GM12878 (cell line): ENCODE measurements around the gene HMG20B. TPM values are rescaled to one million over a fixed set of nuclear protein-coding genes. Genes with fewer than 3 reads are reported as not detected.
A peak's percentile ranks its signal among the peaks of the same experiment; 100 is the strongest.

Experiments used
- ATAC-seq: fragments of 200-7000 bp; cut with Tn5 transposase; 3 replicates; pipeline ENCODE4 v1.9.1; 2020; ENCODE audit warnings: mild to moderate bottlenecking, moderate library complexity
- BruUV-seq: library from RNA; stranded (reverse); fragments of 400-500 nt; replicated peaks from 2 replicates; lab custom pipeline; 2021; lab: Mats Ljungman, UMichigan
- CTCF ChIA-PET: fragments of 300-600 bp; sonication (Branson Sonifier 250); formaldehyde crosslinking; extraction: SDS; loops from one replicate; lab custom pipeline; 2021; ENCODE audit warnings: inconsistent platforms; lab: Yijun Ruan, JAX
- POLR2A ChIA-PET: fragments of 350-600 bp; formaldehyde crosslinking; extraction: SDS; loops from one replicate; lab custom pipeline; 2021; ENCODE audit warnings: inconsistent platforms; lab: Charles Lee
- RAD21 ChIA-PET: fragments of 300-600 bp; sonication (Branson Sonifier 250); formaldehyde crosslinking; loops from one replicate; lab custom pipeline; 2023; ENCODE audit warnings: antibody characterized with exemption; ENCODE audit not compliant: unreplicated experiment; lab: Charles Lee
- SMC1A ChIA-PET: fragments of 300-600 bp; sonication (Branson Sonifier 250); formaldehyde crosslinking; loops from one replicate; lab custom pipeline; 2023; ENCODE audit not compliant: unreplicated experiment, uncharacterized antibody; lab: Charles Lee
- DNase-seq: peaks from one replicate; pipeline ENCODE4 v3.0.0-alpha.2; 2011; ENCODE audit warnings: low read depth, low spot score
- FAIRE-seq: peaks from 3 replicates; lab custom pipeline; 2011; peaks lifted over from hg19 to GRCh38; lab: Jason Lieb, UNC
- H2AFZ ChIP-seq: 2 replicates; pipeline ENCODE4 v1.6.0; 2011; ENCODE audit warnings: low read depth, low read length, control low read depth; ENCODE audit not compliant: control insufficient read depth
- H3K27ac ChIP-seq: 2 replicates; pipeline ENCODE4 v1.5.1; 2011; ENCODE audit warnings: control low read depth; ENCODE audit not compliant: control insufficient read depth, insufficient read depth
- H3K27me3 ChIP-seq, 2 experiments: replicated peaks in 1 of 2; 2 replicates each; pipeline versions ENCODE4 v1.6.0 to v1.6.1; 2011; ENCODE audit warnings: low read length in 1 of 2; ENCODE audit not compliant: control insufficient read depth in 2 of 2, insufficient read depth in 2 of 2
- H3K36me3 ChIP-seq, 2 experiments: 2 replicates each; pipeline ENCODE4 v1.5.1; 2011; ENCODE audit warnings: low read length in 1 of 2; ENCODE audit not compliant: control insufficient read depth in 2 of 2, insufficient read depth in 2 of 2
- H3K4me1 ChIP-seq: 2 replicates; pipeline ENCODE4 v1.6.1; 2011; ENCODE audit warnings: mild to moderate bottlenecking, low read length, moderate library complexity, mixed read lengths; ENCODE audit not compliant: control insufficient read depth, insufficient read depth
- H3K4me2 ChIP-seq: 2 replicates; pipeline ENCODE4 v1.6.0; 2011; ENCODE audit warnings: control low read depth; ENCODE audit not compliant: control insufficient read depth, insufficient read depth
- H3K4me3 ChIP-seq: fragments of 200-600 bp; sonication (generic); 2 replicates; pipeline ENCODE4 v1.5.1; 2016
- H3K79me2 ChIP-seq: 2 replicates; pipeline ENCODE4 v1.6.0; 2011; ENCODE audit warnings: low read length; ENCODE audit not compliant: control insufficient read depth, insufficient read depth
- H3K9ac ChIP-seq: 2 replicates; pipeline ENCODE4 v1.8.0; 2011; ENCODE audit warnings: low read length, control low read depth, mixed read lengths; ENCODE audit not compliant: control insufficient read depth, insufficient read depth
- H3K9me3 ChIP-seq: replicated peaks from 3 replicates; pipeline ENCODE4 v1.5.1; 2011; ENCODE audit warnings: mild to moderate bottlenecking, low read length; ENCODE audit not compliant: control insufficient read depth, insufficient read depth
- H4K20me1 ChIP-seq: 2 replicates; pipeline ENCODE4 v1.6.0; 2011; ENCODE audit not compliant: control insufficient read depth, insufficient read depth
- NFYB ChIP-seq: IDR thresholded peaks from 2 replicates; pipeline ENCODE4 v1.6.1; 2011; ENCODE audit warnings: low read depth, mild to moderate bottlenecking, low read length, improper control_type of control experiment, moderate library complexity; ENCODE audit not compliant: insufficient read depth
- RBBP5 ChIP-seq: fragments of 200-600 bp; sonication (generic); conservative IDR thresholded peaks from 2 replicates; pipeline ENCODE4 v1.6.1; 2016
- RELB ChIP-seq: fragments of 450-650 bp; IDR thresholded peaks from 2 replicates; pipeline ENCODE4 v1.6.1; 2017; ENCODE audit warnings: low read depth, mild to moderate bottlenecking, moderate library complexity
- SREBF2 ChIP-seq: IDR thresholded peaks from 2 replicates; pipeline ENCODE4 v1.6.1; 2012; ENCODE audit warnings: mild to moderate bottlenecking, low read length
- TAF1 ChIP-seq: IDR thresholded peaks from 2 replicates; pipeline ENCODE4 v1.6.1; 2011; ENCODE audit warnings: mild to moderate bottlenecking, low read depth, low read length, borderline replicate concordance
- TCF7 ChIP-seq: IDR thresholded peaks from 2 replicates; pipeline ENCODE4 v1.6.1; 2014; ENCODE audit warnings: antibody characterized with exemption, borderline replicate concordance
- ZBTB11 ChIP-seq: fragments of 450-650 bp; formaldehyde crosslinking; IDR thresholded peaks from 2 replicates; pipeline ENCODE4 v1.5.0; 2022; ENCODE audit warnings: mild to moderate bottlenecking, missing genetic modification characterization
- ZNF24 ChIP-seq: fragments of 450-650 bp; IDR thresholded peaks from 2 replicates; pipeline ENCODE4 v1.6.1; 2017; ENCODE audit warnings: antibody characterized with exemption, mild to moderate bottlenecking
- ZNF274 ChIP-seq: IDR thresholded peaks from one replicate; pipeline ENCODE4 v1.8.0; 2011; ENCODE audit not compliant: insufficient read length, insufficient read depth
- WGBS: methylation state at CpG from one replicate; pipeline ENCODE4 v1.1.6; 2016; ENCODE audit warnings: low lambda C conversion rate; ENCODE audit not compliant: insufficient replicate concordance, insufficient coverage; ENCODE audit errors: missing lambda C conversion rate; 5-methylcytosine and 5-hydroxymethylcytosine counted together
- in situ Hi-C: fragments of 300-500 bp; cut with MboI; formaldehyde crosslinking; loops from 9 replicates; pipeline ENCODE4 v1.14.3; 2018; ENCODE audit warnings: mixed read lengths
- intact Hi-C: fragments of 100-400 bp; cut with micrococcal nuclease; formaldehyde crosslinking; loops from one replicate; pipeline ENCODE4 v1.14.2; 2022; ENCODE audit not compliant: unreplicated experiment
- polyA plus RNA-seq, 11 experiments: library from polyadenylated mRNA; depleted of rRNA in 4 of 11; unstranded in 6 of 11; stranded (reverse) in 5 of 11; fragments of >200 nt; fragmentation: Nextera tagmentation in 4 of 11; fragmentation: Illumina TruSeq in 1 of 11; extraction: Ambion mirVana in 4 of 11; extraction: Trizol in 1 of 11; gene quantifications; 1 replicate in 1 of 11; 2 replicates in 10 of 11; pipeline versions ENCODE4 v1.2.1 to v1.2.3, GENCODE V29; 2011 to 2016; ENCODE audit warnings: inconsistent platforms in 2 of 11, missing spikeins in 2 of 11, low read depth in 1 of 11
- total RNA-seq, 4 experiments: library from RNA; depleted of rRNA in 3 of 4; stranded (reverse); fragments of >200 nt in 3 of 4; fragmentation: Illumina TruSeq in 1 of 4; extraction: Trizol in 1 of 4; gene quantifications; 2 replicates each; pipeline versions ENCODE4 v1.2.1 to v1.2.3, GENCODE V29; 2013 to 2021

Gene HMG20B
- total and polyA plus RNA-seq, 10 of the 15 experiments (the other 5 are each of a cell fraction or from before 2014, with no cell fraction given), result 0.37 to 92.7 (median 47.0) TPM

- POLR2A ChIA-PET, result no interaction called here
- CTCF ChIA-PET, result interaction anchor here (0.6 kb wide), 1 partner anchor 115 kb away, joined by 3 read pairs; no protein-coding TSS in a partner anchor
- intact Hi-C loops, result no loop called here
- DNase-seq (no peak), ATAC-seq (no peak), FAIRE-seq (no peak)
- Histone ChIP-seq H3K79me2 (no peaks in the 10 kb centered on the region; the same call in 1 of the 2 replicates), H3K4me1 (no peaks in the 10 kb centered on the region), H3K9me3 (no peaks in the 10 kb centered on the region), H3K4me2 (no peak overlapping the region), H3K4me3 (no peak overlapping the region), H2AFZ (no peak overlapping the region), H3K27ac (no peak overlapping the region), H3K27me3 (no peaks in the 10 kb centered on the region), H3K36me3 (no peaks in the 10 kb centered on the region; a peak in 2 of 4 replicates), H4K20me1 (no peaks in the 10 kb centered on the region), H3K9ac (no peak overlapping the region)
- RAD21 ChIA-PET, result no interaction called here
- BruUV-seq, result TSS peak; percentile 75
- SMC1A ChIA-PET, result no interaction called here
- in situ Hi-C loops, result no loop called here
- no peak for TF ChIP-seq TAF1
- no peak for TF ChIP-seq ZBTB11 (CRISPR knock-in tag)
- no peak for TF ChIP-seq ZNF274
- TF ChIP-seq TCF7, result no peak
- no peak for TF ChIP-seq SREBF2
- no peak for TF ChIP-seq NFYB
- TF ChIP-seq RBBP5, result no peak
- TF ChIP-seq RELB, result no peak
- no peak for TF ChIP-seq ZNF24
- 72% methylated on average over 17 of the region's 17 CpGs for WGBS
Measured at GRCh38 chr19:3578390-3578789, 5.6 kb downstream of the HMG20B start.
